CD4-positive, CD25-positive, alpha-beta regulatory T cell (primary cell): Measurements from ENCODE around the gene PPP1R12B. TPM values are rescaled to one million over a fixed set of nuclear protein-coding genes. Genes with fewer than 3 reads are reported as not detected.
"Not testable (repeated sequence)": the region's sequence is repeated elsewhere in the genome, so short reads cannot be mapped to it uniquely, and the experiment has no call there.

Experiments
- ATAC-seq, 2 donors: fragments of 150-1000 bp; cut with Tn5 transposase; one replicate each; pipeline ENCODE4 v1.10.0; 2021; ENCODE audit warnings: low read depth in 2 of 2, moderate number of reproducible peaks in 2 of 2, moderate library complexity in 1 of 2
- DNase-seq, 3 donors: peaks; one replicate each; pipeline versions ENCODE4 v3.0.0 to v3.0.0-alpha.2; 2012 to 2022; ENCODE audit warnings: mixed read lengths in 1 of 3
- H3K27ac ChIP-seq: one replicate; pipeline ENCODE4 v1.7.0; 2013; ENCODE audit warnings: mild to moderate bottlenecking, low read length; ENCODE audit not compliant: insufficient read depth, poor library complexity, severe bottlenecking
- H3K27me3 ChIP-seq: one replicate; pipeline ENCODE4 v1.7.0; 2013; ENCODE audit warnings: low read length; ENCODE audit not compliant: control insufficient read depth, insufficient read depth
- H3K36me3 ChIP-seq: one replicate; pipeline ENCODE4 v1.7.0; 2013; ENCODE audit warnings: mild to moderate bottlenecking, low read length, moderate library complexity; ENCODE audit not compliant: control insufficient read depth, insufficient read depth
- H3K4me1 ChIP-seq: 2 replicates; pipeline ENCODE4 v1.7.0; 2013; ENCODE audit warnings: mild to moderate bottlenecking, low read length; ENCODE audit not compliant: insufficient read depth, control insufficient read depth, poor library complexity, severe bottlenecking
- H3K4me3 ChIP-seq: one replicate; pipeline ENCODE4 v1.7.0; 2013; ENCODE audit warnings: low read depth, mild to moderate bottlenecking, low read length, moderate library complexity
- H3K9me3 ChIP-seq, 2 experiments: 1 replicate in 1 of 2; 2 replicates in 1 of 2; pipeline ENCODE4 v1.7.0; 2013; ENCODE audit warnings: low read length in 2 of 2, mild to moderate bottlenecking in 1 of 2, moderate library complexity in 1 of 2; ENCODE audit not compliant: control insufficient read depth in 2 of 2
- H3K27ac Mint-ChIP-seq, 3 donors: one replicate each; pipeline ENCODE4 v1.8.0; 2020 to 2022; ENCODE audit warnings: mild to moderate bottlenecking in 3 of 3, mixed read lengths in 3 of 3, moderate library complexity in 2 of 3
- H3K27me3 Mint-ChIP-seq: one replicate; pipeline ENCODE4 v1.8.0; 2022; ENCODE audit warnings: mild to moderate bottlenecking, mixed read lengths
- H3K36me3 Mint-ChIP-seq: one replicate; pipeline ENCODE4 v1.8.0; 2020; ENCODE audit warnings: mixed read lengths
- H3K4me1 Mint-ChIP-seq, 4 donors: one replicate each; pipeline ENCODE4 v1.8.0; 2020 to 2022; ENCODE audit warnings: mixed read lengths in 4 of 4, mild to moderate bottlenecking in 1 of 4
- H3K4me3 Mint-ChIP-seq, 4 donors: one replicate each; pipeline ENCODE4 v1.8.0; 2020 to 2022; ENCODE audit warnings: mild to moderate bottlenecking in 4 of 4, mixed read lengths in 4 of 4, moderate library complexity in 3 of 4
- H3K9me3 Mint-ChIP-seq, 7 donors: one replicate each; pipeline ENCODE4 v1.8.0; 2020 to 2022; ENCODE audit warnings: mixed read lengths in 7 of 7, mild to moderate bottlenecking in 3 of 7, moderate library complexity in 2 of 7
- polyA plus RNA-seq, 4 donors: library from polyadenylated mRNA; unstranded; fragments of 300-500 nt; fragmentation: Illumina TruSeq; gene quantifications; one replicate each; pipeline ENCODE4 v1.2.3, GENCODE V29; 2021
- total RNA-seq: library from RNA; stranded (reverse); gene quantifications from one replicate; pipeline ENCODE4 v1.2.3, GENCODE V29; 2022

PPP1R12B gene
- total and polyA plus RNA-seq, 5 donors from 2014 or later, result 3.8 to 32.5 (median 4.2) TPM

DNA sequence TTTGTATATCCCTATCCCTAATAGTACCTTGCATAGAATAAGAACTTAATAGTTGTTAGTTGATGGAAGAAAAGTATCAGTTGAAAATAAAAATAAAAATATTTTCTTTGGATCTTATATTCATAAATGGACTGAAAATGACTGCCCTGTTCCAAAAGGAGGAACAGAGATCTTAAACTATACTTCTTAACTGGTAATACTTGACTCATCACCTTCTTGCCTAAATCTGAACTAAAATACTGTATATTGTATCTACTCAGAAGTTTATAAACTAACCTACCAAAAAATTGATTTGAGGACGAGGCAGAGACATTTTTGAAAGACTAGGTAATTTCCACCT is 182.9 kb downstream of the PPP1R12B start:
- no peaks in the 10 kb centered on the region for H3K27me3 ChIP-seq
- H3K27ac Mint-ChIP-seq, result no peak overlapping the region
- no peaks in the 10 kb centered on the region for H3K27me3 Mint-ChIP-seq
- no peaks in the 10 kb centered on the region for H3K9me3 Mint-ChIP-seq
- H3K36me3 Mint-ChIP-seq, result peaks cover 8% of the 10 kb centered on the region
- no peaks in the 10 kb centered on the region for H3K9me3 ChIP-seq
- no peak overlapping the region for H3K4me3 ChIP-seq
- no peak overlapping the region for H3K4me3 Mint-ChIP-seq
- no peak overlapping the region for H3K27ac ChIP-seq
- DNase-seq (no peak), ATAC-seq (no peak)
- H3K36me3 ChIP-seq, result no peaks in the 10 kb centered on the region
- H3K4me1 Mint-ChIP-seq, result peaks cover 0 to 5% (median 4%) of the 10 kb centered on the region in 4 donors
- no peaks in the 10 kb centered on the region for H3K4me1 ChIP-seq

GRCh38 chr1:202531812-202532616 is 183.5 kb downstream of the PPP1R12B start:
- not testable (repeated sequence) for H3K27me3 ChIP-seq, H3K4me1 ChIP-seq, H3K27me3 Mint-ChIP-seq, H3K36me3 ChIP-seq, ATAC-seq, H3K36me3 Mint-ChIP-seq, H3K4me3 ChIP-seq, H3K4me3 Mint-ChIP-seq, H3K4me1 Mint-ChIP-seq, H3K9me3 Mint-ChIP-seq, H3K9me3 ChIP-seq, H3K27ac ChIP-seq, H3K27ac Mint-ChIP-seq
- peak in 1 of 3 donors; percentile 25 for DNase-seq

- H3K4me1 Mint-ChIP-seq, H3K4me1 ChIP-seq, ATAC-seq: not testable (repeated sequence)
These were observed 190.7 kb downstream of the PPP1R12B start for GRCh38 chr1:202539166-202539574.

GRCh38 chr1:202539583-202539982 is 191.1 kb downstream of the PPP1R12B start:
- H3K36me3 ChIP-seq, ATAC-seq, H3K4me1 Mint-ChIP-seq: not testable (repeated sequence)

More at GRCh38 chr1:202539166-202539574, 190.7 kb downstream of the PPP1R12B start:
- H3K36me3 ChIP-seq, H3K4me3 Mint-ChIP-seq, H3K9me3 Mint-ChIP-seq, H3K27ac Mint-ChIP-seq, H3K27ac ChIP-seq, H3K27me3 ChIP-seq, H3K4me3 ChIP-seq, DNase-seq, H3K9me3 ChIP-seq, H3K27me3 Mint-ChIP-seq: not testable (repeated sequence)
- H3K36me3 Mint-ChIP-seq, result peaks cover 11% of the 10 kb centered on the region

GRCh38 chr1:202540014-202540413 is 191.5 kb downstream of the PPP1R12B start:
- Mint-ChIP-seq H3K27ac (peak overlapping the region in 1 of 3 donors; percentile 15), H3K4me1 (peaks cover 0 to 3% (median 0%) of the 10 kb centered on the region in 4 donors), H3K4me3 (no peak overlapping the region), H3K9me3 (no peaks in the 10 kb centered on the region), H3K36me3 (peaks cover 10% of the 10 kb centered on the region), H3K27me3 (no peaks in the 10 kb centered on the region)
- no peaks in the 10 kb centered on the region for H3K27me3 ChIP-seq
- no peak overlapping the region for H3K27ac ChIP-seq
- no peaks in the 10 kb centered on the region for H3K36me3 ChIP-seq
- ATAC-seq (no peak), DNase-seq (no peak)
- no peaks in the 10 kb centered on the region for H3K9me3 ChIP-seq
- no peaks in the 10 kb centered on the region for H3K4me1 ChIP-seq
- no peak overlapping the region for H3K4me3 ChIP-seq

More at GRCh38 chr1:202539583-202539982, 191.1 kb downstream of the PPP1R12B start:
- H3K27me3 ChIP-seq, H3K27ac ChIP-seq, DNase-seq, H3K4me1 ChIP-seq, H3K27me3 Mint-ChIP-seq, H3K27ac Mint-ChIP-seq, H3K9me3 ChIP-seq, H3K9me3 Mint-ChIP-seq, H3K4me3 ChIP-seq, H3K4me3 Mint-ChIP-seq: not testable (repeated sequence)
- peaks cover 10% of the 10 kb centered on the region for H3K36me3 Mint-ChIP-seq

DNA sequence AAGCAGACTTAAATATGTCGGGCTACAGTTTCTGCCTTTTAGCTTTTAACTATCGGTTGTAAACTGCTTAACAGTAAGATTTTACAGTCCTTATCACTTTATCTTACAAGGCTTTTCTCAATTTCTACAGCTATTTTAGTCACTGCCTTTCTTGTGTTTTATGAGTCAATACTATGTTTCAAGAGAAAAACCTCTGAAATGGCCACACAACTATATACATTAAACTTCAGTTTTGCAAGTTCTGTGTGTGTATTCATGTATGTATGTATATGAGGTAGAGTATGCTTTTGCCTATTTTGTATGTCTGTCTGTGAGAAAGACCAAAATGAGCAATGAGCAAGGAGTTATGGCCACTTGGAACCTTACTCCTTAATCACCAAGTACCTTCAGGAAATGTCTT is 191.9 kb downstream of the PPP1R12B start:
- Histone ChIP-seq H3K4me1 (no peaks in the 10 kb centered on the region), H3K27me3 (no peaks in the 10 kb centered on the region), H3K4me3 (no peak overlapping the region), H3K27ac (no peak overlapping the region), H3K9me3 (no peaks in the 10 kb centered on the region), H3K36me3 (no peaks in the 10 kb centered on the region)
- Mint-ChIP-seq H3K4me3 (no peak overlapping the region), H3K36me3 (peaks cover 10% of the 10 kb centered on the region), H3K9me3 (no peaks in the 10 kb centered on the region), H3K27me3 (no peaks in the 10 kb centered on the region), H3K4me1 (peaks cover 0 to 3% (median 0%) of the 10 kb centered on the region in 4 donors), H3K27ac (no peak overlapping the region)
- DNase-seq (no peak), ATAC-seq (no peak)

DNA sequence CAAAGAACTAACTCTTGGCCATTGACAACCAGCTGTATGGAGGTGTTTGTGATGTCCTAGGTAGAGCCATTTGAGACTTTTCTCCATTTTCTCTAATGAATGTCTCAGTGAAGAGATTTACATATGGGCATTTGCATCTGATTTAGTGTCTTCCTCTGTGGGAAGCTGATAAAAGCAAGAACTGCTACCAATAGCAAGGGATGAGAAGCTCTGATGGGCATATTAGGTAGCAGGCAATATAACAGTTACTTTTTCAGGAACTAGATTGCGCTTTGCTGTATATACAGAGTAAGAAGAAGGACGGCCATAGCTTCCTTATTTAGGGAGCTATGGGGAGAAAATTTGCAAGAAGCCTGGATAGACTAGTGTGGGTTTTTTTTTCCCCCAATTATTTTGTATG is 192.4 kb downstream of the PPP1R12B start:
- H3K4me1 Mint-ChIP-seq, H3K4me1 ChIP-seq, H3K27ac ChIP-seq, H3K27me3 ChIP-seq, DNase-seq, ATAC-seq, H3K4me3 Mint-ChIP-seq, H3K9me3 Mint-ChIP-seq, H3K4me3 ChIP-seq, H3K27me3 Mint-ChIP-seq, H3K9me3 ChIP-seq, H3K36me3 ChIP-seq, H3K27ac Mint-ChIP-seq: not testable (repeated sequence)
- H3K36me3 Mint-ChIP-seq, result peaks cover 10% of the 10 kb centered on the region

DNA sequence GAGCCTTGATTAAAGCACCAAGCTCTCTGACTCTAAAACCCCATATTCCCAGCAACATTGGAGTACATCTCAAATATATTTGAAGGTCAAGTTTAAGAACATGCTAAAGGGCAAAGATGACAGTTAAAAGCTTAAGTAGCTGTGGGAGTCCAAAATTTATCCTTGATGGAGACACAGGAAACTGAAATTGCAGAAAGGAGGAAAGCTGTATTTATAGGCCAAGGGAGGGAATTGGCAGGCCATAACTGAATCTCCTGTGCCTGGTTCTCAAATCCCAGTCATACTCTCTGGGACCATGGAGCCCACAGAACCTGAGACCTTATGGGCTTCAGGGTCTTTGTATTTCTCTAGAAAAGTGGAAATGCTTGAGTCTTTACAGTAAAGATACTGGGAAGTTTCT is 193.9 kb downstream of the PPP1R12B start:
- H3K27me3 ChIP-seq, H3K27ac ChIP-seq, DNase-seq, ATAC-seq, H3K9me3 ChIP-seq, H3K4me3 Mint-ChIP-seq, H3K9me3 Mint-ChIP-seq, H3K4me3 ChIP-seq, H3K27me3 Mint-ChIP-seq, H3K4me1 ChIP-seq, H3K36me3 ChIP-seq: not testable (repeated sequence)
- peaks cover 10% of the 10 kb centered on the region for H3K36me3 Mint-ChIP-seq
- H3K27ac Mint-ChIP-seq, result peak overlapping the region in 1 of 3 donors; percentile 15
- H3K4me1 Mint-ChIP-seq, result peaks cover 0 to 14% (median 5%) of the 10 kb centered on the region in 4 donors
